Sigmoid colon (tissue), 7 donors: ENCODE data around the gene DAP3. TPM values are rescaled to one million over a fixed set of nuclear protein-coding genes. Genes with fewer than 3 reads are reported as not detected.
"Not testable (repeated sequence)": the region's sequence is repeated elsewhere in the genome, so short reads cannot be mapped to it uniquely, and the experiment has no call there.

ENCODE experiments used
- DNase-seq: peaks from one replicate; pipeline ENCODE4 v3.0.0-alpha.2; 2019
- H3K27ac ChIP-seq, 4 donors: fragments of 200-600 bp; sonication (generic); one replicate each; pipeline ENCODE4 v1.5.1; 2016 to 2019; ENCODE audit warnings: mild to moderate bottlenecking in 1 of 4
- H3K27me3 ChIP-seq, 3 donors: fragments of 200-600 bp; sonication (generic); one replicate each; pipeline ENCODE4 v1.5.1; 2019; ENCODE audit warnings: mild to moderate bottlenecking in 1 of 3
- H3K36me3 ChIP-seq, 4 donors: fragments of 200-600 bp; sonication (generic); one replicate each; pipeline ENCODE4 v1.5.1; 2016 to 2019
- H3K4me1 ChIP-seq, 4 donors: fragments of 200-600 bp; sonication (generic); one replicate each; pipeline ENCODE4 v1.5.1; 2017 to 2019
- H3K4me3 ChIP-seq, 4 donors: fragments of 200-600 bp; sonication (generic); one replicate each; pipeline ENCODE4 v1.5.1; 2017 to 2019; ENCODE audit warnings: mild to moderate bottlenecking in 2 of 4, moderate library complexity in 1 of 4
- H3K9me3 ChIP-seq, 4 donors: fragments of 200-600 bp in 3 of 4; sonication (generic) in 3 of 4; one replicate each; pipeline versions ENCODE4 v1.5.1 to v1.6.1; 2013 to 2019
- EP300 ChIP-seq, 4 donors: sonication (generic); formaldehyde crosslinking; IDR thresholded peaks; one replicate each; pipeline ENCODE4 v1.6.1; 2017; ENCODE audit warnings: antibody characterized with exemption in 4 of 4
- POLR2A ChIP-seq, 2 donors: fragments of 450-650 bp; IDR thresholded peaks; one replicate each; pipeline ENCODE4 v1.6.1; 2016; ENCODE audit warnings: antibody characterized with exemption in 2 of 2, mild to moderate bottlenecking in 2 of 2, moderate library complexity in 2 of 2
- POLR2AphosphoS5 ChIP-seq, 4 donors: sonication (generic); formaldehyde crosslinking; IDR thresholded peaks; one replicate each; pipeline ENCODE4 v1.6.1; 2017; ENCODE audit warnings: antibody characterized with exemption in 4 of 4
- WGBS, 2 donors: extraction: QIAGEN DNeasy Blood & Tissue Kit; methylation state at CpG; one replicate each; pipeline ENCODE4 v1.1.7; 2013; 5-methylcytosine and 5-hydroxymethylcytosine counted together
- intact Hi-C: fragments of 100-400 bp; cut with DNase I; formaldehyde crosslinking; loops from one replicate; pipeline ENCODE4 v1.15.1; 2023
- polyA plus RNA-seq, 3 donors: library from polyadenylated mRNA; stranded (reverse); fragments of 200-250 nt; gene quantifications; one replicate each; pipeline ENCODE4 v1.2.3, GENCODE V29; 2013
- total RNA-seq, 4 donors: library from RNA; depleted of rRNA; stranded (reverse); fragments of >200 nt; gene quantifications; one replicate each; pipeline ENCODE4 v1.1.0, GENCODE V29; 2016
- TF ChIP-seq, protein P1 (sequence below), 4 experiments: fragments of 450-650 bp in 3 of 4; fragments of 200-600 bp in 1 of 4; IDR thresholded peaks; one replicate each; pipeline ENCODE4 v1.5.1; 2016 to 2019; ENCODE audit warnings: antibody characterized with exemption in 4 of 4, mild to moderate bottlenecking in 3 of 4, moderate library complexity in 2 of 4
- donor health status: healthy with polysubstance abuse.
- donor health status: Bipolar disorder and iron deficiency.
- donor health status: healthy.

Gene DAP3
- total and polyA plus RNA-seq, 7 donors: 60.3 to 180 (median 96.7) TPM

- H3K4me1 ChIP-seq: peaks cover 0 to 19% (median 16%) of the 10 kb centered on the region in 4 donors
- peak overlapping the region in 1 of 4 donors; percentile 46 for H3K27ac ChIP-seq
- WGBS, 2 donors: 71 to 76% methylated on average over 3 of the region's 3 CpGs
- H3K9me3 ChIP-seq: no peaks in the 10 kb centered on the region
- intact Hi-C loops: no loop called here
- DNase-seq: no peak
- H3K36me3 ChIP-seq: no peaks in the 10 kb centered on the region
- no peaks in the 10 kb centered on the region for H3K27me3 ChIP-seq
- TF ChIP-seq POLR2A (IDR thresholded peaks at IDR 0.05) (no peak), POLR2AphosphoS5 (IDR thresholded peaks at IDR 0.05) (no peak), EP300 (IDR thresholded peaks at IDR 0.05) (no peak)
- TF ChIP-seq, protein P1, sequence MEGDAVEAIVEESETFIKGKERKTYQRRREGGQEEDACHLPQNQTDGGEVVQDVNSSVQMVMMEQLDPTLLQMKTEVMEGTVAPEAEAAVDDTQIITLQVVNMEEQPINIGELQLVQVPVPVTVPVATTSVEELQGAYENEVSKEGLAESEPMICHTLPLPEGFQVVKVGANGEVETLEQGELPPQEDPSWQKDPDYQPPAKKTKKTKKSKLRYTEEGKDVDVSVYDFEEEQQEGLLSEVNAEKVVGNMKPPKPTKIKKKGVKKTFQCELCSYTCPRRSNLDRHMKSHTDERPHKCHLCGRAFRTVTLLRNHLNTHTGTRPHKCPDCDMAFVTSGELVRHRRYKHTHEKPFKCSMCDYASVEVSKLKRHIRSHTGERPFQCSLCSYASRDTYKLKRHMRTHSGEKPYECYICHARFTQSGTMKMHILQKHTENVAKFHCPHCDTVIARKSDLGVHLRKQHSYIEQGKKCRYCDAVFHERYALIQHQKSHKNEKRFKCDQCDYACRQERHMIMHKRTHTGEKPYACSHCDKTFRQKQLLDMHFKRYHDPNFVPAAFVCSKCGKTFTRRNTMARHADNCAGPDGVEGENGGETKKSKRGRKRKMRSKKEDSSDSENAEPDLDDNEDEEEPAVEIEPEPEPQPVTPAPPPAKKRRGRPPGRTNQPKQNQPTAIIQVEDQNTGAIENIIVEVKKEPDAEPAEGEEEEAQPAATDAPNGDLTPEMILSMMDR (IDR thresholded peaks at IDR 0.05): no peak
- H3K4me3 ChIP-seq: no peak overlapping the region
These were observed 36.8 kb upstream of the DAP3 start for GRCh38 chr1:155651861-155652661.

- intact Hi-C loops: no loop called here
- DNase-seq: no peak
- H3K9me3 ChIP-seq: no peaks in the 10 kb centered on the region
- H3K4me1 ChIP-seq: peaks cover 0 to 19% (median 16%) of the 10 kb centered on the region in 4 donors
- H3K36me3 ChIP-seq: no peaks in the 10 kb centered on the region
- H3K4me3 ChIP-seq: no peak overlapping the region
- TF ChIP-seq POLR2AphosphoS5 (IDR thresholded peaks at IDR 0.05) (no peak), POLR2A (IDR thresholded peaks at IDR 0.05) (no peak), EP300 (IDR thresholded peaks at IDR 0.05) (no peak)
- TF ChIP-seq, protein P1 (IDR thresholded peaks at IDR 0.05): no peak
- no peaks in the 10 kb centered on the region for H3K27me3 ChIP-seq
- 81 to 82% methylated on average over 3 of the region's 3 CpGs for WGBS, 2 donors
- no peak overlapping the region for H3K27ac ChIP-seq
These were observed 35.9 kb upstream of the DAP3 start for GRCh38 chr1:155652951-155653350.

- intact Hi-C loops: no loop called here
- TF ChIP-seq EP300 (IDR thresholded peaks at IDR 0.05) (no peak), POLR2AphosphoS5 (IDR thresholded peaks at IDR 0.05) (no peak), POLR2A (IDR thresholded peaks at IDR 0.05) (no peak)
- no peaks in the 10 kb centered on the region for H3K4me1 ChIP-seq
- no peak overlapping the region for H3K4me3 ChIP-seq
- H3K9me3 ChIP-seq: no peaks in the 10 kb centered on the region
- no peak overlapping the region for H3K27ac ChIP-seq
- 82 to 88% methylated on average over 2 of the region's 2 CpGs for WGBS, 2 donors
- no peak for DNase-seq
- peaks cover 16 to 43% (median 32%) of the 10 kb centered on the region in 4 donors for H3K36me3 ChIP-seq
- no peaks in the 10 kb centered on the region for H3K27me3 ChIP-seq
These were observed 31.4 kb upstream of the DAP3 start for GRCh38 chr1:155657463-155657862.

GRCh38 chr1:155661239-155661638 is 27.7 kb upstream of the DAP3 start:
- WGBS, 2 donors: 95 to 98% methylated on average over 3 of the region's 4 CpGs
- DNase-seq: not testable (repeated sequence)

GRCh38 chr1:155669233-155670162 is 19.4 kb upstream of the DAP3 start:
- no peaks in the 10 kb centered on the region for H3K27me3 ChIP-seq
- 79 to 92% methylated on average over 5 of the region's 5 CpGs for WGBS, 2 donors
- TF ChIP-seq EP300 (IDR thresholded peaks at IDR 0.05): no peak
- TF ChIP-seq POLR2A (IDR thresholded peaks at IDR 0.05): no peak
- TF ChIP-seq, protein P1 (IDR thresholded peaks at IDR 0.05): no peak
- TF ChIP-seq POLR2AphosphoS5 (IDR thresholded peaks at IDR 0.05): no peak
- H3K9me3 ChIP-seq: no peaks in the 10 kb centered on the region
- DNase-seq: no peak
- H3K4me3 ChIP-seq: no peak overlapping the region
- intact Hi-C loops: no loop called here
- H3K36me3 ChIP-seq: peaks cover 40 to 98% (median 74%) of the 10 kb centered on the region in 4 donors
- no peaks in the 10 kb centered on the region for H3K4me1 ChIP-seq
- no peak overlapping the region for H3K27ac ChIP-seq

More at GRCh38 chr1:155661239-155661638, 27.7 kb upstream of the DAP3 start:
- H3K9me3 ChIP-seq, H3K4me1 ChIP-seq, H3K27ac ChIP-seq, H3K4me3 ChIP-seq, H3K27me3 ChIP-seq, intact Hi-C loops: not testable (repeated sequence)
- H3K36me3 ChIP-seq: peaks cover 16 to 81% (median 58%) of the 10 kb centered on the region in 4 donors
